GM12891 (cell line): ENCODE data around the gene PLA2G12A.

Experiments used
- PAX5 ChIP-seq: IDR thresholded peaks from 2 replicates; pipeline ENCODE4 v1.6.1; 2011; ENCODE audit warnings: low read length, moderate library complexity, mild to moderate bottlenecking; ENCODE audit not compliant: insufficient read depth, severe bottlenecking
- POLR2A ChIP-seq: IDR thresholded peaks from 2 replicates; pipeline ENCODE4 v1.6.1; 2011; ENCODE audit warnings: low read depth, low read length, control low read depth
- POLR2AphosphoS5 ChIP-seq: IDR thresholded peaks from 2 replicates; pipeline ENCODE4 v1.6.1; 2011; ENCODE audit warnings: low read depth, low read length, control low read depth
- TAF1 ChIP-seq: IDR thresholded peaks from 2 replicates; pipeline ENCODE4 v1.6.1; 2011; ENCODE audit warnings: low read depth, low read length, control low read depth

DNA sequence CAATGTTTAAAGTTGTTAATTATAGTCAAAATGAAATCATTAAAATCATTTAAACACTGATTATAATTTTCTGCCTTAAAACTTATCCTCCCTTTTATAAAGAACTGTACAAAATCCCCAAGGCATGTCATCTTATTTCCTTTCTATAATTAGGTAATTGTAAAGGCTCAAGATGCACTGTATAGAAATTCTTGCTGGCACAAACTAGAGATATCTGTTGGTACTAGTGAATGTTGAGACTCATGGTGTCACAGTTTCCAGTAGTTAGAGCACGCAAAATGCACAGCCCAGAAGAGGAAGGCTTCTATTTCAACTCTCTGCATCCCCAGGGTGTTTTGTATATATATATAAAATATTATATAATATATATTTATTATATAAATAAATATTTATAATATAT, 22.7 kb upstream of the PLA2G12A start:
- TF ChIP-seq POLR2A (no peak), PAX5 (no peak), TAF1 (no peak), POLR2AphosphoS5 (no peak)
